ENCODE data around the gene XIST. TPM values are rescaled to one million over a fixed set of nuclear protein-coding genes. Genes with fewer than 3 reads are reported as not detected.

Gene XIST
- total and polyA plus RNA-seq, 10 donors, result 0.05 to 448 (median 360) TPM

DNA sequence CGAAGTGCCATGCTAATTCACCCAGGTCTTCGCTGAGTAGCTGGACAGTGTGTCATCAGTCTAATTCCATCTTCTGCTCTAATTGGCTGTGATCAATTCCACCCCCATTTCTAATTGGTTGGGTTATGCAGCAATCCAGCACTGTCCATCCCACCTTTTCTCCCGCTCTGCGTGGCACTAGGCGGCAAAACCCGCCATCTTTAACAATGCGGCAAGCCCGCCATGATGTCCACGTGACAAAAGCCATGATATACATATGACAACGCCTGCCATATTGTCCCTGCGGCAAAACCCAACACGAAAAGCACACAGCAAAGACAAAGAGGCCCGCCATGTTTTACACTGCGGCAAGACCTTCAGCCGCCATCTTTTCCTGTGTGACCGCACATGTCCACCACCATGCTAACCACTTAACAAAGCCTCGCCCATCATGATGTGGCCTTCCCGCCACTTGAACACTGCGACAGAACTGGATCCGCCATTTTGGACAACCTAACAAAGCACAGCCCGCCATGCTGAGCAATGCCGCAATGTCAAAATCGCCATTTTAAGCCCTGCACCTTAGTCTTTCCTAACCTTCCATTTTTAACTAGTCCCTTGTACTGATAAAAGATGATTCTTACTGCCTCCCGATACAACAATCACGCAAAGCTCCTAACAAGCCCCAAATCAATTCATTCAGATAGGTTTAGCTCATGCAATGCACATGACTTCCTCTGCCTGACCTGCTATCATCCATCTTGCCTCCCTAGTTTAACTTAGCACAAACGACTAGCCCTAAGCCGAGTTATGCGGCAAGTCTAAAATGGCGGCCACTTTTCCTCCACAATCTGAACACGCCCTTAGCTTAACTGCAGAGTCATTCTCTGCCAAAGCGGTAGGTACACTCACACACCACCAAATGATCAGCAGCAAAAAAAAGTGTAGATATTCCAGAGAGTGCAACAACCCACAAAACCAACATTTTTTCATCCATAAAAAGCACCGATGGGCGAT lies 1.2 kb downstream of the XIST start:
- 43 to 97% (median 95%) methylated on average over 29 to 33 of the region's 33 CpGs for WGBS, 5 donors
- peak; percentile 90 for DNase-seq
- Histone ChIP-seq H3K4me3 (peak overlapping the region in 5 of 8 donors; percentile 44 to 77 (median 56)), H3K9me3 (no peaks in the 10 kb centered on the region), H3K4me1 (peaks cover 0 to 29% (median 3%) of the 10 kb centered on the region in 6 donors), H3K36me3 (peaks cover 0 to 7% (median 0%) of the 10 kb centered on the region in 6 donors), H3K27me3 (replicated peaks in 1 of 7) (no peaks in the 10 kb centered on the region), H3K27ac (peak overlapping the region in 5 of 8 donors; percentile 62 to 89 (median 88))
- TF ChIP-seq, protein P1, sequence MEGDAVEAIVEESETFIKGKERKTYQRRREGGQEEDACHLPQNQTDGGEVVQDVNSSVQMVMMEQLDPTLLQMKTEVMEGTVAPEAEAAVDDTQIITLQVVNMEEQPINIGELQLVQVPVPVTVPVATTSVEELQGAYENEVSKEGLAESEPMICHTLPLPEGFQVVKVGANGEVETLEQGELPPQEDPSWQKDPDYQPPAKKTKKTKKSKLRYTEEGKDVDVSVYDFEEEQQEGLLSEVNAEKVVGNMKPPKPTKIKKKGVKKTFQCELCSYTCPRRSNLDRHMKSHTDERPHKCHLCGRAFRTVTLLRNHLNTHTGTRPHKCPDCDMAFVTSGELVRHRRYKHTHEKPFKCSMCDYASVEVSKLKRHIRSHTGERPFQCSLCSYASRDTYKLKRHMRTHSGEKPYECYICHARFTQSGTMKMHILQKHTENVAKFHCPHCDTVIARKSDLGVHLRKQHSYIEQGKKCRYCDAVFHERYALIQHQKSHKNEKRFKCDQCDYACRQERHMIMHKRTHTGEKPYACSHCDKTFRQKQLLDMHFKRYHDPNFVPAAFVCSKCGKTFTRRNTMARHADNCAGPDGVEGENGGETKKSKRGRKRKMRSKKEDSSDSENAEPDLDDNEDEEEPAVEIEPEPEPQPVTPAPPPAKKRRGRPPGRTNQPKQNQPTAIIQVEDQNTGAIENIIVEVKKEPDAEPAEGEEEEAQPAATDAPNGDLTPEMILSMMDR (IDR thresholded peaks at IDR 0.05 in 8 of 11, conservative IDR thresholded peaks at IDR 0.05 in 3 of 11), result no peak
- TF ChIP-seq POLR2AphosphoS5 (IDR thresholded peaks at IDR 0.05) (peak in 2 of 3 donors; percentile 70 to 71), POLR2A (IDR thresholded peaks at IDR 0.05) (no peak)
- intact Hi-C loops (cut with DNase I; ENCODE audit: low total_unique reads), result loop anchor here (10.0 kb wide), 2 partner anchors 493 to 703 kb away; no protein-coding TSS in a partner anchor

DNA sequence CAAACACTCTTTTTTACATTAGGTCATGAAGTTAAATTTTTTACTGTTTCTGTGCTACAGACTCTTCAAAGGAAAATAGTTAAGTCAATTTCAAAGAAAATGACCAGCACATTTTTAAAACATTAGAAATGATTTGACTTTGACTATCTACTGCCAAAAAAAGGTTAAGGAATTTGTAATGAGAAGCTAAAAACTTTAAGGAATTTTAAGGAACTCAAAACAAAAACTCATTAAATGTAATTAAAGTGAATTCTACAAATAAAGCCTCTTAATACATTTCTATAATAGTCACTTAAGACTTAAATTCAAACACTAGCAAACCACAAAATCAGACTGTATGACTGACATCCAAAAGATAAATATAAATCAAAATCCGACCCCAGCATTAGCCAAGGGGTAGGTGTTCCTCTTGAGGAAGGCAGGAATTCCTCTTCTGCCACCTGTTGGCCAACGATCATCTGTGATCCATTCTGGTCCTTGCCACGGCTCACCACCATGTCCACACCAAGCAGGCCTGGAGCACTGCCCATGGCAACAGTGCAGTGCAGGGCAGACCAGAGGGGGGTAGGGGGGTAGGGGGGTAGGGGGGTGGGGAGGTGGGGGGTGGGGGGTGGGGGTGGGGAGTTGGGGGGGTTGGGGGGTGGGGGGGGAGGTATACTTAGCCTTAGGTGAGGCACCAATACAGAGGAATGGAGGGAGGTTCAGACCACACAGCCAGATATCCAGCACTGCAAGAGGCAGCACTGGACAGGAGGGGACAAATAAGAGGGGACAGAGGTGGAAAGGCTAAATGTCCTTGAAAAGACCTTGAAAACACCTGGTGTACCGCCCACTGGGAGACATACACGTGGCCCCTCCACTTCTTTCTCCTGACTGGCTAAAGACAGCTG lies 2.1 kb downstream of the XIST start:
- TF ChIP-seq POLR2AphosphoS5 (IDR thresholded peaks at IDR 0.05), result no peak
- no peak for TF ChIP-seq POLR2A (IDR thresholded peaks at IDR 0.05)
- TF ChIP-seq, protein P1 (IDR thresholded peaks at IDR 0.05 in 8 of 11, conservative IDR thresholded peaks at IDR 0.05 in 3 of 11), result no peak
- Histone ChIP-seq H3K27ac (peak overlapping the region in 2 of 8 donors; percentile 88 to 89), H3K4me1 (peaks cover 0 to 38% (median 5%) of the 10 kb centered on the region in 6 donors), H3K27me3 (replicated peaks in 1 of 7) (no peaks in the 10 kb centered on the region), H3K9me3 (no peaks in the 10 kb centered on the region), H3K4me3 (peak overlapping the region in 5 of 8 donors; percentile 2 to 77 (median 53)), H3K36me3 (peaks cover 0 to 16% (median 0%) of the 10 kb centered on the region in 6 donors)
- no peak for DNase-seq
- intact Hi-C loops (cut with DNase I; ENCODE audit: low total_unique reads), result loop anchor here (10.0 kb wide), 2 partner anchors 494 to 704 kb away; no protein-coding TSS in a partner anchor
- 25 to 52% (median 44%) methylated on average over 1 to 5 of the region's 5 CpGs for WGBS, 5 donors

DNA sequence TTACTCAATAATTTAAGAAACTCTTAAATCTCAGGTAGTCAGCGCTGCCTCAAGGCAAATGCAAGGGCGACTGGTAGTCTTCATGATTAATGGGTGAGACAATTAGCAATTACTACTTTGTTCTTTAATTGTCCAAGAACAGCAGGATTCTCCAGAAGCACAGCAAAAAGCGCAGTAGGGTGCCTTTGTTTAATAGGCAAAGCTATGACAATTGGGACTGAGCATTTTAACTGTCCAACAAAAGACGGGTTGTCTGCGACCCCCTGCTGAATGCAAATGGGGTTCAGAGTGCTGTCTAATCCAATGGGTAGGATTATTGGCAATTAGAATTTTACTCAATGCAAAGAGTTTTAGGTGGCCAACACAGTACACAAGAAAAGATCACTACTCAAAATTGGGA lies 3.4 kb downstream of the XIST start:
- Histone ChIP-seq H3K36me3 (peaks cover 0 to 18% (median 0%) of the 10 kb centered on the region in 6 donors), H3K9me3 (no peaks in the 10 kb centered on the region), H3K4me1 (peaks cover 0 to 48% (median 6%) of the 10 kb centered on the region in 6 donors), H3K4me3 (peak overlapping the region in 4 of 8 donors; percentile 10 to 77 (median 45)), H3K27me3 (replicated peaks in 1 of 7) (no peaks in the 10 kb centered on the region), H3K27ac (no peak overlapping the region)
- intact Hi-C loops (cut with DNase I; ENCODE audit: low total_unique reads), result no loop called here
- DNase-seq, result no peak
- 67 to 93% (median 89%) methylated on average over 5 of the region's 5 CpGs for WGBS, 5 donors
- TF ChIP-seq, protein P1 (IDR thresholded peaks at IDR 0.05 in 8 of 11, conservative IDR thresholded peaks at IDR 0.05 in 3 of 11), result no peak
- TF ChIP-seq POLR2AphosphoS5 (IDR thresholded peaks at IDR 0.05) (no peak), POLR2A (IDR thresholded peaks at IDR 0.05) (no peak)
